Measurements from ENCODE around the gene AGAP3.

- TF ChIP-seq RAD21 (IDR thresholded peaks at IDR 0.05; ENCODE audit: low read length) (no peak), CEBPB (IDR thresholded peaks at IDR 0.05; ENCODE audit: low read depth, low read length) (no peak), POLR2A (IDR thresholded peaks at IDR 0.05; ENCODE audit: low read depth, low read length) (no peak), MAFK (IDR thresholded peaks at IDR 0.05; ENCODE audit: low read depth, low read length) (no peak), USF2 (IDR thresholded peaks at IDR 0.05; ENCODE audit: low read depth, low read length) (no peak), FOS (IDR thresholded peaks at IDR 0.05; ENCODE audit: low read depth, low read length) (no peak)
- TF ChIP-seq, protein P1, sequence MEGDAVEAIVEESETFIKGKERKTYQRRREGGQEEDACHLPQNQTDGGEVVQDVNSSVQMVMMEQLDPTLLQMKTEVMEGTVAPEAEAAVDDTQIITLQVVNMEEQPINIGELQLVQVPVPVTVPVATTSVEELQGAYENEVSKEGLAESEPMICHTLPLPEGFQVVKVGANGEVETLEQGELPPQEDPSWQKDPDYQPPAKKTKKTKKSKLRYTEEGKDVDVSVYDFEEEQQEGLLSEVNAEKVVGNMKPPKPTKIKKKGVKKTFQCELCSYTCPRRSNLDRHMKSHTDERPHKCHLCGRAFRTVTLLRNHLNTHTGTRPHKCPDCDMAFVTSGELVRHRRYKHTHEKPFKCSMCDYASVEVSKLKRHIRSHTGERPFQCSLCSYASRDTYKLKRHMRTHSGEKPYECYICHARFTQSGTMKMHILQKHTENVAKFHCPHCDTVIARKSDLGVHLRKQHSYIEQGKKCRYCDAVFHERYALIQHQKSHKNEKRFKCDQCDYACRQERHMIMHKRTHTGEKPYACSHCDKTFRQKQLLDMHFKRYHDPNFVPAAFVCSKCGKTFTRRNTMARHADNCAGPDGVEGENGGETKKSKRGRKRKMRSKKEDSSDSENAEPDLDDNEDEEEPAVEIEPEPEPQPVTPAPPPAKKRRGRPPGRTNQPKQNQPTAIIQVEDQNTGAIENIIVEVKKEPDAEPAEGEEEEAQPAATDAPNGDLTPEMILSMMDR (conservative IDR thresholded peaks at IDR 0.05; ENCODE audit: low read depth, low read length) = no peak
- TF ChIP-seq, protein P2, sequence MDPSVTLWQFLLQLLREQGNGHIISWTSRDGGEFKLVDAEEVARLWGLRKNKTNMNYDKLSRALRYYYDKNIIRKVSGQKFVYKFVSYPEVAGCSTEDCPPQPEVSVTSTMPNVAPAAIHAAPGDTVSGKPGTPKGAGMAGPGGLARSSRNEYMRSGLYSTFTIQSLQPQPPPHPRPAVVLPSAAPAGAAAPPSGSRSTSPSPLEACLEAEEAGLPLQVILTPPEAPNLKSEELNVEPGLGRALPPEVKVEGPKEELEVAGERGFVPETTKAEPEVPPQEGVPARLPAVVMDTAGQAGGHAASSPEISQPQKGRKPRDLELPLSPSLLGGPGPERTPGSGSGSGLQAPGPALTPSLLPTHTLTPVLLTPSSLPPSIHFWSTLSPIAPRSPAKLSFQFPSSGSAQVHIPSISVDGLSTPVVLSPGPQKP (IDR thresholded peaks at IDR 0.05; ENCODE audit: borderline replicate concordance, low read depth, low read length) = no peak
These were observed 8.4 kb downstream of the AGAP3 start for GRCh38 chr7:151094675-151095074.
